HepG2 (cell line): Measurements from ENCODE around the gene FAM83D. TPM values are rescaled to one million over a fixed set of nuclear protein-coding genes. Genes with fewer than 3 reads are reported as not detected.

ENCODE experiments used
- BCL6 ChIP-seq: IDR thresholded peaks from 2 replicates; pipeline ENCODE4 v1.6.1; 2016; ENCODE audit warnings: missing genetic modification reagents, missing compliant biosample characterization
- CBX1 ChIP-seq: IDR thresholded peaks from one replicate; pipeline ENCODE4 v1.6.1; 2016; ENCODE audit warnings: antibody characterized with exemption, low read depth
- ELF3 ChIP-seq: IDR thresholded peaks from 2 replicates; pipeline ENCODE4 v1.6.1; 2016; ENCODE audit warnings: missing genetic modification reagents, missing compliant biosample characterization
- FOXA3 ChIP-seq: IDR thresholded peaks from 2 replicates; pipeline ENCODE4 v1.6.1; 2016; ENCODE audit warnings: missing genetic modification reagents, missing compliant biosample characterization
- HNRNPH1 ChIP-seq: fragments of 200-400 bp; formaldehyde crosslinking; optimal IDR thresholded peaks from 2 replicates; pipeline ENCODE3; 2017; ENCODE audit warnings: mild to moderate bottlenecking, low read depth, low read length
- KAT7 ChIP-seq: IDR thresholded peaks from 2 replicates; pipeline ENCODE4 v1.6.1; 2018; ENCODE audit warnings: borderline replicate concordance, missing compliant biosample characterization
- NR2F6 ChIP-seq, 2 experiments: IDR thresholded peaks; 2 replicates each; pipeline ENCODE4 v1.6.1; 2016; ENCODE audit warnings: antibody characterized with exemption in 1 of 2, mild to moderate bottlenecking in 1 of 2
- POGK ChIP-seq: sonication (generic); formaldehyde crosslinking; conservative IDR thresholded peaks from 2 replicates; pipeline ENCODE4 v1.8.0; 2022; ENCODE audit warnings: mild to moderate bottlenecking, moderate library complexity, missing genetic modification reagents
- RCOR2 ChIP-seq: IDR thresholded peaks from 2 replicates; pipeline ENCODE4 v1.6.1; 2016; ENCODE audit warnings: missing biosample characterization, missing genetic modification reagents
- SAP130 ChIP-seq: IDR thresholded peaks from 2 replicates; pipeline ENCODE4 v1.6.1; 2016; ENCODE audit warnings: low read depth
- ZBTB34 ChIP-seq: sonication (generic); formaldehyde crosslinking; IDR thresholded peaks from 2 replicates; pipeline ENCODE4 v1.8.0; 2022; ENCODE audit warnings: mild to moderate bottlenecking, missing genetic modification reagents
- ZNF234 ChIP-seq: sonication (generic); formaldehyde crosslinking; conservative IDR thresholded peaks from 2 replicates; pipeline ENCODE4 v1.5.1; 2020; ENCODE audit warnings: mild to moderate bottlenecking, missing genetic modification reagents
- ZNF282 ChIP-seq: fragments of 450-650 bp; IDR thresholded peaks from 2 replicates; pipeline ENCODE4 v1.6.1; 2018; ENCODE audit not compliant: partially characterized antibody
- ZNF503 ChIP-seq: sonication (generic); formaldehyde crosslinking; IDR thresholded peaks from 2 replicates; pipeline ENCODE4 v1.4.0; 2020; ENCODE audit warnings: missing genetic modification reagents
- ZNF530 ChIP-seq: sonication (generic); formaldehyde crosslinking; IDR thresholded peaks from 2 replicates; pipeline ENCODE4 v1.5.0; 2020; ENCODE audit warnings: low read depth, mild to moderate bottlenecking, missing genetic modification reagents
- ZNF564 ChIP-seq: sonication (generic); formaldehyde crosslinking; IDR thresholded peaks from 2 replicates; pipeline ENCODE4 v1.8.1; 2023; ENCODE audit warnings: mild to moderate bottlenecking, missing genetic modification reagents
- ZNF792 ChIP-seq: IDR thresholded peaks from 2 replicates; pipeline ENCODE4 v1.6.1; 2016
- polyA plus RNA-seq, 8 experiments: library from polyadenylated mRNA; depleted of rRNA in 3 of 8; stranded (reverse) in 7 of 8; unstranded in 1 of 8; fragments of >200 nt; fragmentation: Illumina TruSeq in 4 of 8; extraction: Trizol in 4 of 8; gene quantifications; 2 replicates each; pipeline versions ENCODE4 v1.2.1 to v1.2.3, GENCODE V29; 2011 to 2016; ENCODE audit warnings: low read depth in 4 of 8, missing spikeins in 1 of 8, mixed read lengths in 1 of 8; ENCODE audit not compliant: insufficient read depth in 1 of 8
- total RNA-seq, 5 experiments: library from RNA; depleted of rRNA; stranded (reverse); fragments of >200 nt; fragmentation: Illumina TruSeq; extraction: Trizol; gene quantifications; 2 replicates each; pipeline ENCODE4 v1.2.3, GENCODE V29; 2016; ENCODE audit warnings: low read depth in 1 of 5
- TF ChIP-seq, protein P1 (sequence below): sonication (generic); formaldehyde crosslinking; IDR thresholded peaks from 2 replicates; pipeline ENCODE4 v1.4.0; 2020; ENCODE audit warnings: missing genetic modification reagents, borderline replicate concordance
- TF ChIP-seq, protein P2 (sequence below): sonication (generic); formaldehyde crosslinking; IDR thresholded peaks from 2 replicates; pipeline ENCODE4 v1.9.0; 2021; ENCODE audit warnings: missing genetic modification reagents, borderline replicate concordance

The FAM83D gene
- total and polyA plus RNA-seq, 2 of the 13 experiments (the other 11 are each of a cell fraction or from before 2014, with no cell fraction given), result 51.4 to 64.0 TPM

DNA sequence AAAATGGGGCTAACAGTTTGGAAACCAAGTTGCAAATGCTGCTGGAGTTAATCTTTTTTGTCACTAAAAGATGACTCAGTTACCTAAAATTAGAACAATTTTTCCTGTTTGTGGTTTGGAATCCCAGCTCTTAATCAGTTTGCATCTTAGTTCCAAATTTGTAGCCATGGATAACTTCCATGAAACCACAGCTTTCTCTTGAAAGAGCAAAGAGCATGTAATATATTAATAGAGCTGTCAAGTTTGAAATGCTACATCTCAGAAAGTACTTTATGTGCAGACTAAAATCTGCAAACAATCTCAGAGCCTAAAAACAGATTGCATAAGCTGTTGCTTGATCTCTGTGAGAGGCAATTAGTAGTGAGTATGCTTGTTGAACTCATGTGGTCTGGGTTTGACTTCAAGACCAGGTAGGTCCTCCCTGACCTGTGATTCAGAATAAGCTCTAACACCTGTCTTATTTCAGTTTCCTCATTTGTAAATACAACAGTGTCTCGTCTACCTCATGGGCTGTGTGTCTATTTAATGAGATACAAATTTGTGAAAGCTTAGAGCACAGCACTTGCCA lies 59.5 kb downstream of the FAM83D start (continued):
- TF ChIP-seq, protein P1, sequence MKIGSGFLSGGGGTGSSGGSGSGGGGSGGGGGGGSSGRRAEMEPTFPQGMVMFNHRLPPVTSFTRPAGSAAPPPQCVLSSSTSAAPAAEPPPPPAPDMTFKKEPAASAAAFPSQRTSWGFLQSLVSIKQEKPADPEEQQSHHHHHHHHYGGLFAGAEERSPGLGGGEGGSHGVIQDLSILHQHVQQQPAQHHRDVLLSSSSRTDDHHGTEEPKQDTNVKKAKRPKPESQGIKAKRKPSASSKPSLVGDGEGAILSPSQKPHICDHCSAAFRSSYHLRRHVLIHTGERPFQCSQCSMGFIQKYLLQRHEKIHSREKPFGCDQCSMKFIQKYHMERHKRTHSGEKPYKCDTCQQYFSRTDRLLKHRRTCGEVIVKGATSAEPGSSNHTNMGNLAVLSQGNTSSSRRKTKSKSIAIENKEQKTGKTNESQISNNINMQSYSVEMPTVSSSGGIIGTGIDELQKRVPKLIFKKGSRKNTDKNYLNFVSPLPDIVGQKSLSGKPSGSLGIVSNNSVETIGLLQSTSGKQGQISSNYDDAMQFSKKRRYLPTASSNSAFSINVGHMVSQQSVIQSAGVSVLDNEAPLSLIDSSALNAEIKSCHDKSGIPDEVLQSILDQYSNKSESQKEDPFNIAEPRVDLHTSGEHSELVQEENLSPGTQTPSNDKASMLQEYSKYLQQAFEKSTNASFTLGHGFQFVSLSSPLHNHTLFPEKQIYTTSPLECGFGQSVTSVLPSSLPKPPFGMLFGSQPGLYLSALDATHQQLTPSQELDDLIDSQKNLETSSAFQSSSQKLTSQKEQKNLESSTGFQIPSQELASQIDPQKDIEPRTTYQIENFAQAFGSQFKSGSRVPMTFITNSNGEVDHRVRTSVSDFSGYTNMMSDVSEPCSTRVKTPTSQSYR (CRISPR knock-in tag), result no peak
- TF ChIP-seq ELF3 (CRISPR knock-in tag) (peak; percentile 63; the same call in 1 of the 2 replicates), CBX1 (no peak), SAP130 (CRISPR knock-in tag) (peak; percentile 75), KAT7 (CRISPR knock-in tag) (no peak), ZNF564 (CRISPR knock-in tag) (no peak), HNRNPH1 (no peak), ZNF282 (no peak), RCOR2 (0 out of 2 replicates have a peak, but pooled peaks have one; percentile 13), BCL6 (peak; percentile 48; the same call in 1 of the 2 replicates), ZNF530 (CRISPR knock-in tag) (no peak), POGK (CRISPR knock-in tag) (peak; percentile 27; the same call in 1 of the 2 replicates), NR2F6 (IDR thresholded peaks at IDR 0.05) (no peak), NR2F6 (CRISPR knock-in tag; IDR thresholded peaks at IDR 0.05) (0 out of 2 replicates have a peak, but pooled peaks have one; percentile 35), ZNF503 (CRISPR knock-in tag) (peak; percentile 32; the same call in 1 of the 2 replicates), ZBTB34 (peak; percentile 39; the same call in 1 of the 2 replicates), FOXA3 (CRISPR knock-in tag) (peak; percentile 34; the same call in 1 of the 2 replicates), ZNF234 (CRISPR knock-in tag) (no peak), ZNF792 (CRISPR knock-in tag) (no peak)
- TF ChIP-seq, protein P2, sequence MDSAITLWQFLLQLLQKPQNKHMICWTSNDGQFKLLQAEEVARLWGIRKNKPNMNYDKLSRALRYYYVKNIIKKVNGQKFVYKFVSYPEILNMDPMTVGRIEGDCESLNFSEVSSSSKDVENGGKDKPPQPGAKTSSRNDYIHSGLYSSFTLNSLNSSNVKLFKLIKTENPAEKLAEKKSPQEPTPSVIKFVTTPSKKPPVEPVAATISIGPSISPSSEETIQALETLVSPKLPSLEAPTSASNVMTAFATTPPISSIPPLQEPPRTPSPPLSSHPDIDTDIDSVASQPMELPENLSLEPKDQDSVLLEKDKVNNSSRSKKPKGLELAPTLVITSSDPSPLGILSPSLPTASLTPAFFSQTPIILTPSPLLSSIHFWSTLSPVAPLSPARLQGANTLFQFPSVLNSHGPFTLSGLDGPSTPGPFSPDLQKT, result no peak
